ENCODE data around the gene CDK6.

- no peak for TF ChIP-seq CTCF (IDR thresholded peaks at IDR 0.05; ENCODE audit: low read depth, low read length)
- no peak for TF ChIP-seq POLR2A (IDR thresholded peaks at IDR 0.05; ENCODE audit: extremely low read depth, insufficient read length)
Observed at GRCh38 chr7:92835851-92836488, 403 bp downstream of the CDK6 start.

Data from NB4 (cell line).